Mammary epithelial cell (primary cell): ENCODE data around the gene IGSF11.
"Not testable (repeated sequence)": the region's sequence is repeated elsewhere in the genome, so short reads cannot be mapped to it uniquely, and the experiment has no call there.

Experiments used
- CTCF ChIP-seq, 2 donors: IDR thresholded peaks in 1 of 2; conservative IDR thresholded peaks in 1 of 2; 2 replicates each; pipeline ENCODE4 v1.5.1; 2011 to 2012; ENCODE audit warnings: inconsistent platforms in 2 of 2, low read length in 2 of 2, mild to moderate bottlenecking in 2 of 2, control low read depth in 1 of 2, low read depth in 1 of 2; ENCODE audit not compliant: insufficient read depth in 1 of 2; ENCODE audit errors: extremely low read depth in 1 of 2
- EZH2 ChIP-seq: IDR thresholded peaks from 2 replicates; pipeline ENCODE4 v1.6.1; 2012; ENCODE audit warnings: low read length, inconsistent platforms, borderline replicate concordance

GRCh38 chr3:118851466-118852193, 183.0 kb downstream of the IGSF11 start:
- not testable (repeated sequence) for TF ChIP-seq CTCF (conservative IDR thresholded peaks at IDR 0.05 in 1 of 2, IDR thresholded peaks at IDR 0.05 in 1 of 2; ENCODE audit: extremely low read depth in 1 of 2, insufficient read depth in 1 of 2, low read depth in 1 of 2, low read length in 2 of 2); EZH2
